DND-41 (cell line): ENCODE results near the gene DYNLRB1.

Source experiments
- CTCF ChIP-seq: IDR thresholded peaks from 2 replicates; pipeline ENCODE4 v1.5.1; 2012; ENCODE audit warnings: borderline replicate concordance, low read length, moderate library complexity, mild to moderate bottlenecking; ENCODE audit not compliant: poor library complexity, severe bottlenecking; ENCODE audit errors: extremely low read depth
- EZH2 ChIP-seq: IDR thresholded peaks from 3 replicates; pipeline ENCODE4 v1.6.1; 2012; ENCODE audit warnings: borderline replicate concordance, low read depth, mild to moderate bottlenecking, moderate library complexity, low read length, inconsistent platforms; ENCODE audit not compliant: severe bottlenecking

GRCh38 chr20:34561661-34562060 lies 45.4 kb downstream of the DYNLRB1 start:
- TF ChIP-seq CTCF (no peak), EZH2 (no peak)
